CD14-positive monocyte (primary cell): ENCODE data around the gene CFD. TPM values are rescaled to one million over a fixed set of nuclear protein-coding genes. Genes with fewer than 3 reads are reported as not detected.

Experiments used
- DNase-seq, 3 donors: peaks; one replicate each; pipeline ENCODE4 v3.0.0-alpha.2; 2011 to 2022
- H2AFZ ChIP-seq: 2 replicates; pipeline ENCODE4 v1.6.0; 2012; ENCODE audit warnings: mild to moderate bottlenecking, low read depth, low read length, inconsistent platforms; ENCODE audit not compliant: insufficient read depth, poor library complexity, severe bottlenecking
- H3K27ac ChIP-seq, 2 donors: 1 replicate in 1 of 2; 2 replicates in 1 of 2; pipeline ENCODE4 v1.5.1; 2012 to 2013; ENCODE audit warnings: low read length in 2 of 2, control low read depth in 1 of 2, inconsistent platforms in 1 of 2, low read depth in 1 of 2, mild to moderate bottlenecking in 1 of 2
- H3K27me3 ChIP-seq, 2 donors: one replicate each; pipeline versions ENCODE4 v1.6.0 to v1.6.1; 2011 to 2013; ENCODE audit warnings: low read length in 2 of 2; ENCODE audit not compliant: control insufficient read depth in 2 of 2, insufficient read depth in 2 of 2
- H3K36me3 ChIP-seq, 2 donors: replicated peaks in 1 of 2; 1 replicate in 1 of 2; 2 replicates in 1 of 2; pipeline versions ENCODE4 v1.5.1 to v1.6.1; 2012 to 2013; ENCODE audit warnings: low read length in 2 of 2, control low read depth in 1 of 2, inconsistent platforms in 1 of 2, mild to moderate bottlenecking in 1 of 2; ENCODE audit not compliant: insufficient read depth in 2 of 2, control insufficient read depth in 1 of 2
- H3K4me1 ChIP-seq, 2 donors: 1 replicate in 1 of 2; 2 replicates in 1 of 2; pipeline versions ENCODE4 v1.5.1 to v1.6.1; 2012 to 2013; ENCODE audit warnings: low read length in 2 of 2, control low read depth in 1 of 2, inconsistent platforms in 1 of 2, mild to moderate bottlenecking in 1 of 2, moderate library complexity in 1 of 2; ENCODE audit not compliant: insufficient read depth in 2 of 2, control insufficient read depth in 1 of 2
- H3K4me2 ChIP-seq: replicated peaks from 2 replicates; pipeline ENCODE3; 2012; ENCODE audit warnings: low read length, moderate library complexity, mild to moderate bottlenecking; ENCODE audit not compliant: poor library complexity, severe bottlenecking; ENCODE audit errors: extremely low read depth
- H3K4me3 ChIP-seq, 3 experiments: fragments of 200-600 bp in 1 of 3; sonication (generic) in 1 of 3; replicated peaks in 1 of 3; 1 replicate in 2 of 3; 2 replicates in 1 of 3; pipeline ENCODE4 v1.5.1; 2011 to 2013; ENCODE audit warnings: low read length in 3 of 3, mild to moderate bottlenecking in 3 of 3, control low read depth in 2 of 3, low read depth in 2 of 3, inconsistent platforms in 1 of 3, moderate library complexity in 1 of 3
- H3K79me2 ChIP-seq: 2 replicates; pipeline ENCODE4 v1.6.0; 2012; ENCODE audit warnings: mild to moderate bottlenecking, control low read depth, inconsistent platforms, low read length, moderate library complexity; ENCODE audit not compliant: insufficient read depth
- H3K9ac ChIP-seq: 2 replicates; pipeline ENCODE4 v1.6.0; 2017; ENCODE audit warnings: low read length, mild to moderate bottlenecking; ENCODE audit not compliant: insufficient read depth, poor library complexity, severe bottlenecking
- H3K9me3 ChIP-seq, 2 donors: replicated peaks in 1 of 2; 1 replicate in 1 of 2; 2 replicates in 1 of 2; pipeline versions ENCODE4 v1.5.1 to v1.6.1; 2012 to 2013; ENCODE audit warnings: low read length in 2 of 2, control low read depth in 1 of 2; ENCODE audit not compliant: control insufficient read depth in 1 of 2, insufficient read depth in 1 of 2
- H4K20me1 ChIP-seq: 2 replicates; pipeline ENCODE4 v1.6.0; 2012; ENCODE audit warnings: mild to moderate bottlenecking, low read length, control low read depth, moderate library complexity; ENCODE audit not compliant: insufficient read depth
- H3K27ac Mint-ChIP-seq, 7 donors: one replicate each; pipeline ENCODE4 v1.8.0; 2020; ENCODE audit warnings: mild to moderate bottlenecking in 7 of 7, mixed read lengths in 7 of 7, moderate library complexity in 6 of 7, inconsistent platforms in 2 of 7
- H3K27me3 Mint-ChIP-seq, 3 donors: one replicate each; pipeline ENCODE4 v1.8.0; 2021 to 2022; ENCODE audit warnings: low read depth in 3 of 3, mild to moderate bottlenecking in 3 of 3, mixed read lengths in 3 of 3, moderate library complexity in 3 of 3, inconsistent platforms in 1 of 3
- H3K36me3 Mint-ChIP-seq, 2 donors: one replicate each; pipeline ENCODE4 v1.8.0; 2020; ENCODE audit warnings: mixed read lengths in 2 of 2, inconsistent platforms in 1 of 2, mild to moderate bottlenecking in 1 of 2
- H3K4me1 Mint-ChIP-seq: one replicate; pipeline ENCODE4 v1.8.0; 2020; ENCODE audit warnings: mild to moderate bottlenecking, mixed read lengths
- H3K4me3 Mint-ChIP-seq, 2 donors: one replicate each; pipeline ENCODE4 v1.8.0; 2020; ENCODE audit warnings: mild to moderate bottlenecking in 2 of 2, mixed read lengths in 2 of 2, moderate library complexity in 1 of 2
- H3K9me3 Mint-ChIP-seq, 7 donors: one replicate each; pipeline ENCODE4 v1.8.0; 2020 to 2022; ENCODE audit warnings: mixed read lengths in 7 of 7, mild to moderate bottlenecking in 6 of 7, moderate library complexity in 6 of 7, inconsistent platforms in 2 of 7
- CTCF ChIP-seq: fragments of 200-600 bp; IDR thresholded peaks from one replicate; pipeline ENCODE4 v1.8.0; 2022; ENCODE audit warnings: antibody characterized with exemption, mild to moderate bottlenecking
- WGBS: methylation state at CpG from one replicate; pipeline ENCODE4 v1.1.5; 2013; ENCODE audit warnings: missing lambda C conversion rate; ENCODE audit not compliant: insufficient coverage; 5-methylcytosine and 5-hydroxymethylcytosine counted together
- intact Hi-C, 2 donors: fragments of 100-400 bp; cut with micrococcal nuclease; formaldehyde crosslinking; loops; one replicate each; pipeline versions ENCODE4 v1.15.0 to v1.15.1; 2023
- polyA plus RNA-seq, 3 donors: library from polyadenylated mRNA; depleted of rRNA in 1 of 3; unstranded in 2 of 3; stranded (reverse) in 1 of 3; fragments of 300-500 nt in 2 of 3; fragments of >200 nt in 1 of 3; fragmentation: Illumina TruSeq in 2 of 3; gene quantifications; 1 replicate in 2 of 3; 2 replicates in 1 of 3; pipeline ENCODE4 v1.2.3, GENCODE V29; 2012 to 2021

Gene CFD
- polyA plus RNA-seq, 3 donors, result 272 to 862 (median 654) TPM

- Histone ChIP-seq H3K9ac (no peak overlapping the region), H3K27me3 (no peaks in the 10 kb centered on the region), H3K9me3 (no peaks in the 10 kb centered on the region), H3K4me1 (peaks cover 12 to 19% of the 10 kb centered on the region in 2 donors), H4K20me1 (peaks cover 46% of the 10 kb centered on the region), H3K36me3 (peaks cover 31 to 41% of the 10 kb centered on the region in 2 donors), H3K4me2 (no peak overlapping the region), H3K79me2 (peaks cover 10% of the 10 kb centered on the region), H3K27ac (no peak overlapping the region), H3K4me3 (no peak overlapping the region), H2AFZ (no peak overlapping the region)
- Mint-ChIP-seq H3K9me3 (no peaks in the 10 kb centered on the region), H3K4me3 (no peak overlapping the region), H3K27me3 (peaks cover 0 to 3% (median 2%) of the 10 kb centered on the region in 3 donors), H3K36me3 (peaks cover 29 to 44% of the 10 kb centered on the region in 2 donors), H3K4me1 (peaks cover 16% of the 10 kb centered on the region), H3K27ac (peak overlapping the region in 1 of 7 donors; percentile 40)
- no peak for TF ChIP-seq CTCF
- no peak for DNase-seq
- intact Hi-C loops, result no loop called here
- WGBS, result 90% methylated on average over 8 of the region's 10 CpGs
Observed at GRCh38 chr19:896434-896833, 37.0 kb downstream of the CFD start.

DNA sequence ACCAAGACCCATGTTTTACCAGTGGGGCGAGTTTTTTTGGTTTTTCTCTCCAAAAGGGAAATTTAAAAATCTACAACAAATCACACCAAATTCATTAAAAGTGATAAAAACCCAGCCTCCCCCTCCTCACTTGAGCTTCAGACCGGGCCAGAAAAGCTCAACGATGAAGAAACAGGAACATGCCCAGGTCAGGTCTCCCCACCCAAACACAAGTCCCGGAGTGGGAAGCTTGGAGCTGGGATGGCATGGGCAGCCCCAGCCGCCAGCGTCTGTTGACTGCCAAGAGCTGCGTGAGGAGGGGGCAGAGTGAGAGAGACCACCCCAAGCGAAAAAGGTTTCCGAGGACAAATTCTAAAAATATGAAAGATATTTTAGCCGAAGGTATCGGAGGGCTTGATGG lies 37.5 kb downstream of the CFD start:
- 80% methylated on average over 9 of the region's 11 CpGs for WGBS
- intact Hi-C loops, result no loop called here

More for the DNA sequence above, 37.5 kb downstream of the CFD start:
- Histone ChIP-seq H2AFZ (no peak overlapping the region), H3K4me3 (no peak overlapping the region), H3K4me2 (no peak overlapping the region), H3K9ac (no peak overlapping the region), H3K4me1 (peaks cover 11 to 16% of the 10 kb centered on the region in 2 donors), H3K9me3 (no peaks in the 10 kb centered on the region), H3K27me3 (no peaks in the 10 kb centered on the region), H4K20me1 (peaks cover 52% of the 10 kb centered on the region), H3K27ac (no peak overlapping the region), H3K79me2 (peaks cover 6% of the 10 kb centered on the region), H3K36me3 (peaks cover 33 to 47% of the 10 kb centered on the region in 2 donors)
- H3K36me3 Mint-ChIP-seq, result peaks cover 30 to 48% of the 10 kb centered on the region in 2 donors
- H3K9me3 Mint-ChIP-seq, result no peaks in the 10 kb centered on the region
- H3K27ac Mint-ChIP-seq, result peak overlapping the region in 1 of 7 donors; percentile 56
- DNase-seq, result no peak
- no peak overlapping the region for H3K4me3 Mint-ChIP-seq
- no peak for TF ChIP-seq CTCF
- H3K27me3 Mint-ChIP-seq, result peaks cover 0 to 3% (median 2%) of the 10 kb centered on the region in 3 donors
- peaks cover 16% of the 10 kb centered on the region for H3K4me1 Mint-ChIP-seq
